TTC549 (cell line): ENCODE results near the gene NAT16.

ENCODE experiments used
- FAIRE-seq: peaks from 2 replicates; lab custom pipeline; 2012; peaks lifted over from hg19 to GRCh38; lab: Jason Lieb, UNC

The NAT16 gene

DNA sequence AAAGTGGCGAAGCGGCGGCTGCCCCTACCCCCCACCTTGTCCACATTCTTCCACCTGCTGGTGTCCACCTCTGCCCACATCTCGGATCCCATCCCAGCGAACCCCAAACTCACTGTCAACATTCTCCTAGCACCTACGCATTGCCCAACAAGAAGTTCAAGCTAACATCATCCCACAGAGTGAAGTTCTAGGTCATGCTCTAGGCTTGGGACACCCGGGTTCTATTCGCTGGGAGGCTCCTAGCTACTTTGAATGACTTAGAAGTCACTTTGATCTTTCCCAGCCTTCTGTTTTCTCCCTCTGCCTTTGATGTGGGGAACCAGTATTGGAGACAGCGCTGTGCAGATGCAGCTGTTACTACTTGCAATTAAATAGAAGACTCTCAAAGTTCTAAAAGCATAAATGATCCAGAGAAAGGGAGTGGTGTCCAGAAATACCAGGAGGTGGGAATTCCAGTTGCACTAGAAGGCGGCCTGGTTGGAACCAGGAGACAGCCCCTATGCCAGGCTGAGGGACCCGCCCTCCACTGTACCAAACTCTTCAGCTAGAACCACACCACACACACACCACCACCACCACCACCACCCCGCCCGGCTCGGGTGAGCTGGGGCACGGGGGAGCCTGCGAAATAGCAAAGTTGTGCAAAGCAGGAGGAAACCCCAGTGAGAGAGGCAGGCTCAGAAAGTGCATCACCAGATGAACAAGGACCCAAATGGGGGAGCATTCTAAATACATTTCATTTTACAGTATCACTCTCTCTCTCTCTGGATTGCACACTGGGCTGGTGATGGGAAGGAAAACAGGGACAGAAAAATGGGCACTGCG is 9.3 kb downstream of the NAT16 start:
- no peak for FAIRE-seq

DNA sequence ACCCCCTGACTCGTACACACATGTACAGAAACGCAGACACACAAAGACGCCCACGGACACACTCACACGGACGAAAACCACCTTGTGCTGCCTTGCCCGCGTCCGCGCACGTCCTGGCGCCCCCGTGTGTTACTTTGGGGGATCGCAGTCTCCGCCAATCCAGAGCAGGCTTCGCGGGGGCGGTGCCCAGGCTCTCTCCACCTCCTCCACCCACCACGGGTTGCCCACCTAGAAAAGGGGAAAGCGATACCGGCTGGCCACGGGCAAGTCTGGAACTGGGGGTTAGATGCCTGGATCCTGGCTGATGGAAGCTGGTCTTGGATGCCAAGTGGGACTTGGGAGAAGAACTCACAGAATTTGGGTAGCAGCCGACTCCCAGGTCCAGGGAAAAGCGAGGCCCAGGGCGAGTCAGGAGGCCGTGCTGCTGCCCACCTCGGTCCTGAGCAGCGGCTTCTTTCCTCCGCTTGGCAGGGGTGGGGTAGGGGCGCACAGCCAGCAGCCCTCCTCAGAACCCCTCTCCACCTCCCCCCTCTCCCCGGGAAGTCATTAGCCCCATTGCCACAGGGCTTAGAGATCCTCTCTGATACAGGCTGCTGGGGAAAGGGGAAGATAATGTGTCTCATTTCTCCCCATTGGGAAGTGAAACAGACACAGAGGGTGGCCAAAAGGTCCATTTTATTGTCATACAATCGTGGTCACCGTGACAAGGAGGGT is 10.1 kb downstream of the NAT16 start:
- no peak for FAIRE-seq

- no peak for FAIRE-seq
Observed at GRCh38 chr7:101169110-101169837, 10.8 kb downstream of the NAT16 start.

- no peak for FAIRE-seq
Observed at GRCh38 chr7:101168412-101169049, 11.6 kb downstream of the NAT16 start.

- FAIRE-seq, result no peak
Observed at GRCh38 chr7:101167645-101168411, 12.3 kb downstream of the NAT16 start.

- no peak for FAIRE-seq
Observed at GRCh38 chr7:101166909-101167644, 13.0 kb downstream of the NAT16 start.

DNA sequence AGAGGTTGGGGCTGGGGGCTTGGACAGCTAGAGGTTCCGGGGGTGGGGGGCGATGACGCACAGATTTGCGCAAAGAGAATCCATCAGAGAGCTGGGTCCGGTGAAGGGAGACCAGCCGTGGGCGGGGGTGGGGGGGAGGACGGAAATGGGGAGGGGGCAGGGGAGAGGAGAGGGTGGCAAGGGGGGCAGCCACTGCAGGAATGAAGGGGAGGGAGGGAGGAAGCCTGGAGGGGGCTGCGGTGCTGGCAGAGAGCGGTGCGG is 13.5 kb downstream of the NAT16 start:
- no peak for FAIRE-seq

DNA sequence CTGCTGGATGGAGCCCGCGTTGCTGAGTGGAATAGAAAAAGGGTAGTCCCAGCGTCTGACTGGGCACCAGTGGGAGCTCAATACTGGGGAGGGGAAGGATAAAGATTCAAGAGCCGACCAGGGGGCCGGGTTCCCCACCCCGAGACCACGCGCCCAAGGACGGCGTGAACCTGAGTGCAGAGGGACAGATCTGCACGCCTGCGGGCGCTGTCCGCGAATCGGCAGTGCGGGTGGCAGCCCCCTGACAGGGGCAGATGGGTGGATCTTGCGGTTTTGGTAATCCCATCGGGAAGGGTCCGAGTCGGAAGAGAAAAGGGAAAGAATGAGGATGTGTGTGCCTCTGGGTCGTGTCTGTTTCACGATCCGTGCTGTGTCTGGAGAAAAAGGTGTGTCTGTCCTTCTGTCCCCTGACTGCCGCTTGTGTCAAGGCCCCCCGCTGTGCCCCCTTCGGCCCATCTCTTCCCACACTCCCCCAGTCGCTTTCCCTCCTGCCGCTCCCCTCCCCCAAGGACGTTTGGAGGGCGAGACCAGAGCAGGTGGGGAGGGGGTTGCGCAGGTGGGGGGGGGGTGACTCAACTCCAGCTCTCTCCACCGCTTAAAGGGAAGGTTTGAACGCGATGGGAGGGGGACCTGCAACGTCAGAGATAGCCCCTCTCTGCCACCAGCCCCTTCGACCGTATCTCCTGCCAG is 14.0 kb downstream of the NAT16 start:
- FAIRE-seq, result no peak

DNA sequence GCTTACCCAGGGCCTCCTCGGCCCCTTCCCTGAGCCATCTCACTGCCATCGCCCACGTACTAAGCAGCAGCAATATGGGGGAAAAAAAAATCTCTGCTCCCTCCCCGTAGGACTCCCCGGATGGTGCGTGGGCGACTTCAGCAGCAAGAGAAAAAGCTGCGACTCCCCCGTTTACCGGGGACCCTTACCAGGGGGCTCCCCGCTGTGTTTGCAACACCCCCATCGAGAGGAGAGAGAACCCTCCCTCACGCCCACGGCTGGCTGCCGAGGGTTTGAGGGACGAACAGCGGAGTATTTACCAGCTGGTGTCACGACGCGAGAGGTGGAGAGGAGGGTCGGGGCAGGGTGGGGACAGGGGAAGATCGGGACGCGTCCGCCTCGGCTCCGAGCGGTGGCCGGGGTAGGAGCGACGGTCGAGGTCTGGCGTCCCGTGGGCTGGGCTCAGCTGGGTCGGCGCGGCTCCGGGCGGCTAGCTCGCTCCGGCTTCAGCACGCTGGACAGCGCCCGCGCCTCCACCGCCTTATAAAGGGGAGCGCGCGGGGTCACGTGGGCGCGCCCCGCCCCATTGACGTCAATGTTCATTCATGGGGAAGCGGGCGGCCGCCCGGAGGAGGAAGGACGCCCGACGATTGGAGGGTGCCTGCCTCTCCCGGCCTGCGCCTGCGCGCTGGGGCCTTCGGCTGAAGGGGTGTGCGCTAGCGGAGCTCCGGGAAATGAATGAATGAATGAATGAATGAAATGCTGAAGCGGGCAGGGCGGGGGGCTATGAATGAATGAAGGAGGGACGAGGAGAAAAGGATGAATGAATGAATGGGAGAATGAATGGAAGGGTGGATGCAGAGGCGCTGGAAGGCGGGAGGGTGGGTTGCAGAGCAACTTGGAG is 14.8 kb downstream of the NAT16 start, which contains the start of gene VGF:
Gene VGF (minus strand): TSS at position 495 of the 883 bp plus-strand sequence. CDS start 726 bp downstream, outside the sequence.
- peak; percentile 41 for FAIRE-seq

GRCh38 chr7:101164071-101164840 is 15.8 kb downstream of the NAT16 start:
- no peak for FAIRE-seq

DNA sequence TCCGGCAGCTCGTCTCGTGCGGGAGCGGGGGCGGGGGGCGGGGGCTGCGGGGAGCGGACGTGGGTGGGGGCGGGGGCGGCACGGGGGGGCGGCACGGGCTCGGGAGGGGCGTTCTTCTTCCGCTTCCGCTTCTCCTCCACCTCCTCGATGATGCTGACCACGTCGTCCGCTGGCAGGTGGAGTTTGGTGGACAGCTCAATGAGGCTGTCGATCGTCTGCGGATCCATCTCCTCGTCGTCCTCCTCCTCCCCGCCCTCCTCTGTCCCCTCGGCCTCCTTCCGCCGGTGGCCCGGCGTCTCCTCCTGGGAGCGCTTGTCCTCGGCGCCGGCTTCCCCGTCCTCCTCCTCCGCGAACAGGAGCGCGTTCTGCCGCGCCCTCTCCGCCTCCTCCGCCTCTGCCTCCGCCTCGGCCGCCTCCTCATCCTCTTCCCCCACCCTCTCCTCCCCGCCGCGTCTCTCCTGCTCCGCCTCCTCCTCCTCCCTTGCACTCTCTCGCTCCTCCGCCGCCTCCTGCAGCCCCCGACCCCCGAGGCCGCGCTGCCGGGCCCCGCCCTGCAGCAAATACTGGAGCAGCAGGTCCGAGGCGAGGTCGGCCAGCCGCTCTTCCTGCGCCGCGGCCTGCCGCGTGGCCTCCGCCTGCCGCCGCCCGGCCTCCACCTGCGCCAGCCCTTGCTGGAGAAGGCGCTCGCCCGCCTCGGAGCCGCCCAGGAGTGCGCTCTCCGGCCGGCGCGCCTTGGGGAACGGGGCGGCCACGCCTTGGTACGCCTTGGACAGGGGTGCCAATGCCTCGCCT is 16.6 kb downstream of the NAT16 start:
- FAIRE-seq, result no peak

DNA sequence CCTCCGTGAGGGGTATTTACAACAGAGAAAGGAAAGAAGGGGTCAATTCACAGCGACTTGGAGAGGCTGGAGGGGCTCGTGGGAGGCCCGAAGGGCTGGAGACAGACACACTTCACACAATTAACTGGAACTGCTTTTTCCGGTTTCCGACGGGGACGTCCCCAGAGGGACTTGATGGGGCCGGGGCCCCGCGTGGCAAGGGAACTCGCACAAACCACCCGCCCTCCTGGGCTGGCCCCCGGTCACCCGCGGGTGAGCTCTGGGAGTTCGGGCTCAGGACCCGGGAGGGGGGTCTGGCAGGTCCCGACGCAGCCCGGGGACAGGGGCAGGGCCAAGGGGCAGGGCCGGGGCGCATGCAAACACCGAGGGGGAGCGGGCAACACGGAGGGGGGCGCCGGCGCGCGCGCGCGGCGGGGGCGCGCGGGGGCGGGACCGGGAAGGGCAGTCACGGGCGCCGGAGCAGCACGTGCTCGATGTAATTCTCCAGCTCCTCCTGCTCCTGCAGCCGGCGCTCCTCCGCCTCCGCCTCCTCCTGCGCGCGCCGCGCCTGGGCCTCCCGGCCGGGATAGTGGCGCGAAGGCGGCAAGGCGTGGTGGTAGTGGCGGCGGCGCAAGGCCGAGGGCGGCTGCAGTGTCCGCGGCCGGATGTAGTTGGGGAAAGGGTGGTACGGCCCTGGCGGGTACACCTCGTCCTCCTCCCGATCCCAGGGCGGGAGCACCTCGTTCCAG is 17.4 kb downstream of the NAT16 start:
- no peak for FAIRE-seq

DNA sequence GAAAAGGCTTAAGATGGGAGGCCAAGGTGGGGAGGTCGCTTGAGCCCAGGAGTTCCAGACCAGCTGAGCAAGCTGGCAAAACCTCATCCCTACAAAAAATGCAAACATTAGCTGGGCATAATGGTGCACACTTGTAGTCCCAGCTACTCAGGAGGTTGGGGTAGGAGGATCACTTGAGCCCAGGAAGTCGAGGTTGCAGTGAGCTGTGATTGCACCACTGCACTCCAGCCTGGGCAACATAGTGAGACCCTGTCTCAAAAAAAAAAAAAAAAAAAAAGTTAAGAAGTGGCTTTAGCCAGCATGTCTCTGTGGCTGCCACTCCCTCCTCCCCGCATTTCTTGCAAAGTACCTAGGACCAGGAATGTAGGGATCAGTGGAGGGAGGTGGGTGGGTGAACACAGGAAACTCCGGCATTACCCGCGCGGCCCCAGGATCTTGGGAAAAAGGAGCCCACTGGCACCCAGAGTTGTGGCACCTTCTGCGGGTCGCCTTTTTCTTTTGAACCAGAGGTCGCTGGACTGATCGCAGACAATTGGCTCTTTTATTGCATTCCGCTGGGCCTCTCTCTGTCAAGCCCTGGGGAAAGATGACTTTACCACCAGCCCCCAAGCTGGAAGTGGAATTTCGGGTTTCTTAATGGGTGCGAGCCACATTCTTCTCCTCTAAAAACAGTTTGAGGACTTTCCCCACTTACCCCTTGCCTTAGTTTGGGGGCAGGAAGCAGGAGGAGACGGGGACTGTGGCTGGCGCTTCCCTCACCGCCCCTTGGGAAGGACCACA is 18.2 kb downstream of the NAT16 start:
- no peak for FAIRE-seq

- FAIRE-seq, result no peak
Observed at GRCh38 chr7:101160910-101161309, 19.2 kb downstream of the NAT16 start.

DNA sequence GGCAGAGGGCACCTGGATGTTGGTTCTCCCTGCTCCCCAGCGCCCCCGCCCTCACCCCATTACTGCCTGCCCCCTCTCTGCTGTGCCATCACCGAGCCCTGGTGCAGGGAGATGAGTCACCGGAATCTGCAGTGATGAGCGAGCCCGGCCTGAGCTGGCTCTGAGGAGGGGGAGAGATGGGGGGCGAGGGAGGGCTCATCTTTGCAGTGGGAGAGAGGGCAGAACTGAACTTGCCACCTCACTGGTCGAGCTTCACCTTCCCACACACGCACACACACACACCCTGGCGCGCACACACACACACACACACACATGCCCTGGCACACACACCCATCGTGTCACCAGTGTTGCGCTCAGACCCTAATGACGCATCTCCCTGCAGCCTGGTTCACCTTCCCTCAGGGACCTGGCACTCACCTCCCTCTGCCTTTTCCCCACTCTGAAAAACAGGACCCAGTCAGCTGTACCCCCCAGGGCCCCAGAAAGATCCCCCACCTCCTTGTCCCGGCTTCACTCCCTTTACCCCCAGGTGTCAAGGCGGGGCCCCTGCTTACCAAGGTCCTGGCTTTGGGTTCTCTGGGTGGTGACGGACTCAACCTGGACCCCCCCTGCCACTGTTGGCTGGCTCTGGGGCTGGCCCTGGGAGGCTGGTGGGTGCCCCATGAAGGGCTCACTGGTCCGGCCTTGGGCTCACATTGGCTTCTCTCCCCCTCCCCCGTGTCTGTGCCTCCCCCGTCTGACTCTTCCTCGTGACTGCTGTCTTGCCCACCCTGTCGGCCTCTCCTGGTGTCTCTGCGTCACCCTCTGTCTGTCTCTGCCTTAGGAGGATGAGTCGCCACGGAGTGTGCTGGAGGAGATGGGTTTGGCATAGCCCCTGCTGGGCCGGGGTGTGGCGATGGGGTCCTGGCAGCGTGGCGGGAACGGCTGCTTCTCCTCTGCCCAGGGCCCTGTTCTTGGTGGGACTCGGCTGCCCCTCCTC is 20.1 kb downstream of the NAT16 start:
- FAIRE-seq, result no peak
